NCI-H2107 treated with DMSO at 0.1 percent for 48 hours (cell line): ENCODE data around the gene LCLAT1.
"Not testable (repeated sequence)": the region's sequence is repeated elsewhere in the genome, so short reads cannot be mapped to it uniquely, and the experiment has no call there.

ENCODE experiments used
- DNase-seq: peaks from one replicate; lab custom pipeline; 2025; ENCODE audit not compliant: unreplicated experiment; lab: John Stamatoyannopoulos, UW

The LCLAT1 gene

GRCh38 chr2:30513649-30514048, 66.6 kb downstream of the LCLAT1 start:
- DNase-seq, result not testable (repeated sequence)

GRCh38 chr2:30514134-30514847, 67.2 kb downstream of the LCLAT1 start:
- DNase-seq, result no peak

GRCh38 chr2:30514848-30515435, 67.9 kb downstream of the LCLAT1 start:
- DNase-seq, result no peak

- no peak for DNase-seq
These were observed 69.1 kb downstream of the LCLAT1 start for GRCh38 chr2:30516166-30516565.

GRCh38 chr2:30519796-30520195, 72.8 kb downstream of the LCLAT1 start:
- DNase-seq, result no peak

- no peak for DNase-seq
These were observed 75.4 kb downstream of the LCLAT1 start for GRCh38 chr2:30522421-30522820.

GRCh38 chr2:30527411-30527810, 80.4 kb downstream of the LCLAT1 start:
- no peak for DNase-seq

- DNase-seq, result no peak
These were observed 80.8 kb downstream of the LCLAT1 start for GRCh38 chr2:30527859-30528258.

- no peak for DNase-seq
These were observed 83.3 kb downstream of the LCLAT1 start for GRCh38 chr2:30530346-30530745.

- no peak for DNase-seq
These were observed 94.6 kb downstream of the LCLAT1 start for GRCh38 chr2:30541680-30542079.

- no peak for DNase-seq
These were observed 98.8 kb downstream of the LCLAT1 start for GRCh38 chr2:30545875-30546274.

- no peak for DNase-seq
These were observed 101.3 kb downstream of the LCLAT1 start for GRCh38 chr2:30548386-30548785.

- DNase-seq, result no peak
These were observed 102.0 kb downstream of the LCLAT1 start for GRCh38 chr2:30549096-30549495.

- DNase-seq, result no peak
These were observed 112.7 kb downstream of the LCLAT1 start for GRCh38 chr2:30559544-30560275.

- DNase-seq, result no peak
These were observed 114.3 kb downstream of the LCLAT1 start for GRCh38 chr2:30561349-30561748.

- peak; percentile 24 for DNase-seq
These were observed 118.9 kb downstream of the LCLAT1 start for GRCh38 chr2:30565851-30566358.

- DNase-seq, result no peak
These were observed 119.6 kb downstream of the LCLAT1 start for GRCh38 chr2:30566631-30567030.

- no peak for DNase-seq
These were observed 120.3 kb downstream of the LCLAT1 start for GRCh38 chr2:30567317-30567716.

GRCh38 chr2:30569946-30570345, 122.9 kb downstream of the LCLAT1 start:
- DNase-seq, result no peak

- DNase-seq, result no peak
These were observed 130.1 kb downstream of the LCLAT1 start for GRCh38 chr2:30577151-30577550.

- DNase-seq, result no peak
These were observed 133.3 kb downstream of the LCLAT1 start for GRCh38 chr2:30580391-30580790.

- DNase-seq, result no peak
These were observed 135.5 kb downstream of the LCLAT1 start for GRCh38 chr2:30582521-30582920.
